ENCODE data around the gene GATA5. TPM values are rescaled to one million over a fixed set of nuclear protein-coding genes. Genes with fewer than 3 reads are reported as not detected.

GATA5 gene, protein sequence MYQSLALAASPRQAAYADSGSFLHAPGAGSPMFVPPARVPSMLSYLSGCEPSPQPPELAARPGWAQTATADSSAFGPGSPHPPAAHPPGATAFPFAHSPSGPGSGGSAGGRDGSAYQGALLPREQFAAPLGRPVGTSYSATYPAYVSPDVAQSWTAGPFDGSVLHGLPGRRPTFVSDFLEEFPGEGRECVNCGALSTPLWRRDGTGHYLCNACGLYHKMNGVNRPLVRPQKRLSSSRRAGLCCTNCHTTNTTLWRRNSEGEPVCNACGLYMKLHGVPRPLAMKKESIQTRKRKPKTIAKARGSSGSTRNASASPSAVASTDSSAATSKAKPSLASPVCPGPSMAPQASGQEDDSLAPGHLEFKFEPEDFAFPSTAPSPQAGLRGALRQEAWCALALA
- not detected in 2 replicates for total RNA-seq (2014; rRNA removed; shearing (Covaris generic))

DNA sequence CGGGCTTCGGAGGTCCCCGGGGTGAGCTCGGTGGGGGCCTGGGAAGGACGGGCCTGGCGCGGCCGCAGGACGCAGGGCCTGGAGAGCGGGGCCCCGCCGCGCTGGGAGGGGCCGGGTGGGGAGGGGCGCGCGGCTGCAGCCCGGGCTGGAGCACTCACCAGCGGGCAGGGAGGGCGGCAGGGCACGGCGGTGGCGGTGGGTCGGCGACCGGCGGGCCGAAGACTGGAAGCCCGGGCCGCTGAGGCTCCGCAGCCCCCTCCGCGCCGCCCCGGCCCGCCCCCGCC is at the start of gene GATA5:
GATA5 (minus strand) TSS at position 224 of the 284 bp plus-strand sequence. CDS start 474 bp downstream, outside the sequence.
- no peaks in the 10 kb centered on the region for H3K9me3 ChIP-seq (replicated peaks)
- H3K4me3 ChIP-seq, result no peak within 1 kb of the TSS
- H3K27me3 ChIP-seq (replicated peaks), result peaks cover 86% of the 10 kb centered on the region
- H3K4me1 ChIP-seq (replicated peaks), result no peaks in the 10 kb centered on the region
- no peaks in the 10 kb centered on the region for H3K36me3 ChIP-seq
- H3K27ac ChIP-seq, result no peak within 1 kb of the TSS
- DNase-seq (ENCODE audit: low read depth in 1 of 2, low spot score in 2 of 2), result no peak

DNA sequence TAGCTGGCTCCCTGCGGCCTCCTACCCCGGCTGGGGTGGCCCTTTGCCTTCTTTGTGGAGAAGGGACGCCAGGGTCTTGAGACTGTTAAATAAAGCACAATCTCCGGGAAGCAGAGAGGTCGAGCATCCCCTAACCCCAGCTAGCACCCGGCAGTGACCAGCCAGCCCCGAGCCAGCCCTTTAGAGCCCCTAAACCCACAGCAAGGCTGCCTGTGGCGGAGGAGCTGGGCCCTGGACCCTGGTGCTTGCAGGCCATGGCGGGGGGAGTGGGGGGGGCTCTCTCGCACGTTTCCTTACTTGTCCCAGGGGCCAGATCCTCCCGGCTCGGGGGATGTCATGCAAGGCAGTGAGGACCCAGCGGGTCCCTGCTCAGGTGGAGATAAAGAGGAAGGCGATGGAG is 49.2 kb upstream of the GATA5 start:
- Histone ChIP-seq H3K9me3 (replicated peaks) (no peaks in the 10 kb centered on the region), H3K4me1 (replicated peaks) (no peaks in the 10 kb centered on the region), H3K36me3 (no peaks in the 10 kb centered on the region), H3K27me3 (replicated peaks) (peaks cover 87% of the 10 kb centered on the region), H3K27ac (no peak overlapping the region), H3K4me3 (no peak overlapping the region)
- DNase-seq (ENCODE audit: low read depth in 1 of 2, low spot score in 2 of 2), result no peak

GRCh38 chr20:62524505-62524911 is 48.7 kb upstream of the GATA5 start:
- no peak for DNase-seq (ENCODE audit: low read depth in 1 of 2, low spot score in 2 of 2)
- H3K4me3 ChIP-seq, result no peak overlapping the region
- peaks cover 86% of the 10 kb centered on the region for H3K27me3 ChIP-seq (replicated peaks)
- H3K9me3 ChIP-seq (replicated peaks), result no peaks in the 10 kb centered on the region
- H3K36me3 ChIP-seq, result no peaks in the 10 kb centered on the region
- no peaks in the 10 kb centered on the region for H3K4me1 ChIP-seq (replicated peaks)
- H3K27ac ChIP-seq, result no peak overlapping the region

DNA sequence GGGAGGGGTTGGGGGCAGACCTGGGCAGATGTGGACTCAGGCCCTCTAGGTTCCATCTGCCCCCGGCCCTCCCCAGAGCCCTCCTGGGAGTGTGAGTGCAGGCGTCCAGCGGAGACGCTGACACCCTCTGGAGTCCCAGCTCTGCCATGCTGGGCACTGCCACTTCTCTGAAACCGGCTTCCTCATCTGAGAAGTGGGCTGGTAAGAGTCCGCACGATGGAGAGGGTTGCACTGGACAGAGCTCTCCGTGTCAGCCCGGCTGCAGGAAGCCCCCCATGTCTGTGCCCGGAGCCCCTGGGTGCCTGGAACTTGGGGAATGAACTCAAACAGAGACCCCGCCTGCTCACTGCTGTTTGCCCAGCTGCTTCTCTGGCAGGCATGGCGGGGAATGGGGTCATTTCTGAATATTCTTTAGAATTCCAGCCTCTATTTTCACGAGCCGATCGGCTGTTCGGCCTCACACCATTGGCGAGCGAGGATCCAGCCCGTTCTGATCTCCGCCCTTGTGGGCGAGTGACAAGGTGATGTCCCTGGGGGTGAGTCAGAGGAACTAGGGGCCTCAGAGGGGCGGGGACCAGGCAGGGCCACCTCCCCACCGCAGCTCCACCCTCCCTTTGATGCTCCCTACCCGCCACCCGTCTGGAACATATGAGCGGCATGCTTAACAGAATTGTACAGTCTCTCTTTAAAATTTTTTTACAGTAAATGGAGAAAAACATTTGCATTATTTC is 47.8 kb upstream of the GATA5 start:
- peaks cover 81% of the 10 kb centered on the region for H3K27me3 ChIP-seq (replicated peaks)
- H3K36me3 ChIP-seq, result no peaks in the 10 kb centered on the region
- H3K4me3 ChIP-seq, result no peak overlapping the region
- no peak for DNase-seq (ENCODE audit: low read depth in 1 of 2, low spot score in 2 of 2)
- H3K9me3 ChIP-seq (replicated peaks), result no peaks in the 10 kb centered on the region
- no peaks in the 10 kb centered on the region for H3K4me1 ChIP-seq (replicated peaks)
- no peak overlapping the region for H3K27ac ChIP-seq

DNA sequence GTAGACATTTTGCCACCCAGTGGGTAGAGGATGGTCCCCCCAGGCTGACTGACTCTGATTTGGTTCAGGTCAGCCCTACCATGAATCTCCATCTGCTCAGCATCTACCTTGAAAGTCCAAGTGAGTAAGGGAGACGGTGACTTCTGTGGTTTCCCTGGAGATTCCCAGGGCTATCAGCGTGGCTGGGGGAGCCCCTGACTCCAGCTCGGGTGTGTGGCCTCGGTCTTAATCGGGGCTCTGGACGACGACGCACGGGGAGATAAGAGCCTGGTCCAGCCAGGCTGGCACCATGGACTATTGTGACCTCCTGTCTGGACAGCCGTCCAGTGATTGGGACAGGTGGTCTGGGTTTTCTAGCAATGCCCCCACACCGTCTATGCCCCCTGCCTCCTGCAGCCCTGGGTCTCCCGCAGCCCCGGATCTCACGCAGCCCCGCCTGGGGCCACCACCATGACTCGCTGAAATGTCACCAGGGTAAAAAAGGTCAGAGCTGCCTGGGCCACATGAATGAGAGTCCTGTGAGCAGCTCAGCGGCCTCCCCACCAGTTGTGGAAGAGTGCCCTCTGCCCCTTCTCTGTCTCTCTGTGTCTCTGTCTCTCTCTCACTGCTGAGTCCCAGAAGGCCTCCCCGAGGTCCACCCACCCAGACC is 47.1 kb upstream of the GATA5 start:
- H3K27me3 ChIP-seq (replicated peaks), result peaks cover 82% of the 10 kb centered on the region
- DNase-seq (ENCODE audit: low read depth in 1 of 2, low spot score in 2 of 2), result no peak
- no peak overlapping the region for H3K27ac ChIP-seq
- no peak overlapping the region for H3K4me3 ChIP-seq
- H3K9me3 ChIP-seq (replicated peaks), result no peaks in the 10 kb centered on the region
- H3K36me3 ChIP-seq, result no peaks in the 10 kb centered on the region
- H3K4me1 ChIP-seq (replicated peaks), result no peaks in the 10 kb centered on the region

GRCh38 chr20:62519826-62520225 is 44.0 kb upstream of the GATA5 start:
- Histone ChIP-seq H3K27ac (no peak overlapping the region), H3K9me3 (replicated peaks) (no peaks in the 10 kb centered on the region), H3K36me3 (no peaks in the 10 kb centered on the region), H3K27me3 (replicated peaks) (peaks cover 68% of the 10 kb centered on the region), H3K4me1 (replicated peaks) (no peaks in the 10 kb centered on the region), H3K4me3 (no peak overlapping the region)
- no peak for DNase-seq (ENCODE audit: low read depth in 1 of 2, low spot score in 2 of 2)

- Histone ChIP-seq H3K27ac (no peak overlapping the region), H3K9me3 (replicated peaks) (no peaks in the 10 kb centered on the region), H3K4me1 (replicated peaks) (no peaks in the 10 kb centered on the region), H3K36me3 (no peaks in the 10 kb centered on the region), H3K27me3 (replicated peaks) (peaks cover 68% of the 10 kb centered on the region), H3K4me3 (no peak overlapping the region)
- DNase-seq (ENCODE audit: low read depth in 1 of 2, low spot score in 2 of 2), result no peak
Measured at GRCh38 chr20:62518911-62519310, 43.1 kb upstream of the GATA5 start.

DNA sequence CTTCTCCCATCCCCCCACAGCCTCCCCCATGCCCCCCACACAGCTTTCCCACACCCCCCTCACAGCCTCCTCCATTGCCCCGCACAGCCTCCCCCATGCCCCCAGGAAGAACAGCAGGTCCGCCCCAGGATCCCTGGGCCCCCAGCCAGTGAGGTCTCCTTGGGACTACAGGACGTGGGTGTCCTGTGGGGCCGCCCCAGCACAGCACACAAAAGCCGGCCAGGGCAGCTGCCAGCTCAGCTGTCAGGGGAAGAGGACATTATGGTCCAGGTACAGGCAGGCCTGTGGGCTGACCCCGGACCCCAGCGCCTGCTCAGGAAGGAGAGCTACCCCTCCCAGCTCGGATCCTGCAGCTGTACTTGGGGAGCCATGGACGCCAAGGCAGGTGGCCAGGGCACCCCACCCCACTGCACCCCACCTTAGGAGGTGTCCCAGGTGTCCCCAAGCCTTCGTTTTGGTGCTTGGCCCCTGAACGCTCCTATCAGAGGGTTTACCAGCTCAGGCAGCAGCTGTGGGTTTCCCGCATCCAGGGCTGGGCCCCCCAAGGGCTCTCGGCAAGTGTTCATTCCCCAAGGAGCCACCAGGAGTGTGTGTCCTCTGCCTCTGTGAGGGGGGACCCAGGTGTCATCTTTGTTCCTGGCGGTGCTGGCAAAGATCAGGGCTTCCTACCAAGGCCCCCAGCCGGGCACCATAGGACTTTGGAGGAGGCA is 42.3 kb upstream of the GATA5 start:
- Histone ChIP-seq H3K9me3 (replicated peaks) (no peaks in the 10 kb centered on the region), H3K4me3 (no peak overlapping the region), H3K27ac (no peak overlapping the region), H3K4me1 (replicated peaks) (no peaks in the 10 kb centered on the region), H3K36me3 (no peaks in the 10 kb centered on the region), H3K27me3 (replicated peaks) (peaks cover 63% of the 10 kb centered on the region)
- no peak for DNase-seq (ENCODE audit: low read depth in 1 of 2, low spot score in 2 of 2)

- no peak overlapping the region for H3K4me3 ChIP-seq
- peaks cover 54% of the 10 kb centered on the region for H3K27me3 ChIP-seq (replicated peaks)
- no peak for DNase-seq (ENCODE audit: low read depth in 1 of 2, low spot score in 2 of 2)
- H3K9me3 ChIP-seq (replicated peaks), result no peaks in the 10 kb centered on the region
- H3K36me3 ChIP-seq, result no peaks in the 10 kb centered on the region
- no peak overlapping the region for H3K27ac ChIP-seq
- no peaks in the 10 kb centered on the region for H3K4me1 ChIP-seq (replicated peaks)
Measured at GRCh38 chr20:62517168-62517567, 41.4 kb upstream of the GATA5 start.

DNA sequence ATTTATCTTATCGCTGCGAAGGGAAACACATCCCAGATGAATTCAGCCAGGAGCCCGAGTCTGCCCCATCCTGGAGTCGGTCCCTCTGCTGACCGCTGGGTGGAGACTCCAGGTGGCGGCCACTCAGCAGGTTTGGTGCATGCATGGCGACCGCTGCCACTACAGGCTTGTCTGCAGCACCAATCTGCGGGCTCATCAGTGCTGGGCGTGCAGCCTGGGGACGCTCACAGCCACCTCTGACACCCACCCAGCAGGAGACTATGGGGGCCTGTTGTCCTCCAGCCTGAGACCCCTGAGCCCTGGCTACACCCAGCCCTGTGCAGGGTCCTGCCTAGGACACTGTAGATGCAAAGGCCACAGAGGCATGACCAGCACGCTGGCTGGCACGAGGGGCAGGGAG is 40.5 kb upstream of the GATA5 start:
- H3K4me1 ChIP-seq (replicated peaks), result no peaks in the 10 kb centered on the region
- peaks cover 46% of the 10 kb centered on the region for H3K27me3 ChIP-seq (replicated peaks)
- no peaks in the 10 kb centered on the region for H3K36me3 ChIP-seq
- no peak overlapping the region for H3K27ac ChIP-seq
- H3K9me3 ChIP-seq (replicated peaks), result no peaks in the 10 kb centered on the region
- H3K4me3 ChIP-seq, result no peak overlapping the region
- DNase-seq (ENCODE audit: low read depth in 1 of 2, low spot score in 2 of 2), result no peak

DNA sequence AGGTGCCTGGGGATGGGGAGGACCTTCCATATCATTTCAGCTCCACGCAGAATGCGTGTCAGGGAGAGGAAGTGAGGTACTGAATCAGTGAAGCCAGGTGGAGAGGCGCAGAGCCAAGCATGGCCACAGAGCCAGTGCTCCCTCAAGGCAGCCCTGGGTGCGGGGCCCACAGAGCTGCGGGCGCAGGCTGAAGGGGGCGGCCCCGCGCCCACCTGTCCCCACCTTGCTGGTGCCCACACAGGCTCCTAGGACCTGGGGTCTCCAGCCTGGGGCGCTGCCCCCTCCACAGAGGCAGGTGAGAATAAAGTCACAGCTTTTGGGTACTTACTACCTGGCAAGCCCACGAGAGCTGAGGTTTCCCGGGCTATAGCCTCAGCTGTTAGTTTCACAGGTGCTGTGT is 40.0 kb upstream of the GATA5 start:
- no peaks in the 10 kb centered on the region for H3K4me1 ChIP-seq (replicated peaks)
- no peak for DNase-seq (ENCODE audit: low read depth in 1 of 2, low spot score in 2 of 2)
- no peak overlapping the region for H3K4me3 ChIP-seq
- H3K27me3 ChIP-seq (replicated peaks), result peaks cover 42% of the 10 kb centered on the region
- no peak overlapping the region for H3K27ac ChIP-seq
- H3K9me3 ChIP-seq (replicated peaks), result no peaks in the 10 kb centered on the region
- no peaks in the 10 kb centered on the region for H3K36me3 ChIP-seq

DNA sequence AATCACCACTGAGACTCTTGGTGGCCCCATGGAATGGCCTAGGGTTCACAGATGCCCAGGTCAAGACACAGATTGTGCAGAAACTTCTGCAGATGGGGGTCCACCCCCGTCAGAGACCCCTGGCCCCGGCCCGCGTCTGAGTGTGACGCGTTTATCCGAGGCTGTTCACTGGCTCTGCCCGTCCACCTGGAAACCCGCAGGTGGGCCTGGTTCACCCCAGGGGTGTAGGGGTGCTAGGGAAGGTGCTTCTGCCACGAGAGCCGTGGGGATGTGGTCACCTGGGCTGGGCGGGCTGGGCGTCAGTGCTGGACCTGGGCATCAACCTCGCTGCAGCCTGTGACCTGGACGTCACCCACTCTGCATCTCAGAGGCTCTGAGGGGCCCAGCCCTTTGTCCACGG is 39.5 kb upstream of the GATA5 start:
- Histone ChIP-seq H3K4me1 (replicated peaks) (no peaks in the 10 kb centered on the region), H3K9me3 (replicated peaks) (no peaks in the 10 kb centered on the region), H3K27ac (no peak overlapping the region), H3K4me3 (no peak overlapping the region), H3K27me3 (replicated peaks) (peaks cover 40% of the 10 kb centered on the region), H3K36me3 (no peaks in the 10 kb centered on the region)
- DNase-seq (ENCODE audit: low read depth in 1 of 2, low spot score in 2 of 2), result no peak

DNA sequence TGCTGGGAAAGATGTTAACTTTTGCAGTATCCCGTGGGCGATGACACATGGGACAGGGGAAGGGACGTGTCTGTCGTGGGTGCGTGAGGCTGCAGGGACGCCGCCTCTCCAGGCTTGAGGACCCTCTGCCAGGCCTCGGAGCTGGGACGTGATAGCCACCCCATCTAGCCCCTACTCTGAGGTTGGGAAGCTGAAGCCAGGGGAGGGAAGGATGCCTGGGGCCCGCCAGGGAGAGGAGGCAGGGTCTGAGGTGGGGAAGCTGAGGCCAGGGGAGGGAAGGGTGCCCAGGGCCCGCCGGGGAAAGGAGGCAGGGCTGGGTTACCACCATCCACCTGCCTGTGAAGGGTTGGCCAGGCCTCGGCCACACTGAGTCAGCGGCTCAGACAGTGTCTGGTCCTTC is 38.2 kb upstream of the GATA5 start:
- Histone ChIP-seq H3K27me3 (replicated peaks) (peaks cover 35% of the 10 kb centered on the region), H3K36me3 (no peaks in the 10 kb centered on the region), H3K9me3 (replicated peaks) (no peaks in the 10 kb centered on the region), H3K4me3 (no peak overlapping the region), H3K27ac (no peak overlapping the region), H3K4me1 (replicated peaks) (no peaks in the 10 kb centered on the region)
- no peak for DNase-seq (ENCODE audit: low read depth in 1 of 2, low spot score in 2 of 2)

All from SJSA1 (cell line).